Iris pigment epithelial cell (primary cell): ENCODE measurements around the gene EGLN3.

ENCODE experiments used
- DNase-seq: peaks from one replicate; pipeline ENCODE4 v3.0.0-alpha.2; 2011; ENCODE audit warnings: low read depth

EGLN3 gene

DNA sequence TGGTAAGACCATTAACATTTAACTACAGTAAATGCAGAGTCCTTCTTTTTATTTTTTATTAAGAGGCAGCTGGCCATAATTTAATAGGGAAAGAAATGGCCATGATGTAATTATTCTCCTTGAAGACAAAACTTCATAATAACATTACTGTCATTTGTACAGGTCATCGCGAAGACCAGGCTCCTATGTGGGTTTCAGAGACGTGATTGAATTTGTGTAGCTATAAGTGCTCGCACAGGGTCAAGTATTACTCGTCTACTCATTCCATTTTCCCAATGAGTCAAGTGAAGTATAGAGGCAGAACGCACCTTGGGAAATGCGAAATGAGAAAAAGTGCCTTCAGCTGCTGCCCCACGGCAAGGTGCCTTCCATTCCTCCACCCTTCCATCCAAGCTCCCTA lies 40.4 kb downstream of the EGLN3 start:
- DNase-seq = no peak

DNA sequence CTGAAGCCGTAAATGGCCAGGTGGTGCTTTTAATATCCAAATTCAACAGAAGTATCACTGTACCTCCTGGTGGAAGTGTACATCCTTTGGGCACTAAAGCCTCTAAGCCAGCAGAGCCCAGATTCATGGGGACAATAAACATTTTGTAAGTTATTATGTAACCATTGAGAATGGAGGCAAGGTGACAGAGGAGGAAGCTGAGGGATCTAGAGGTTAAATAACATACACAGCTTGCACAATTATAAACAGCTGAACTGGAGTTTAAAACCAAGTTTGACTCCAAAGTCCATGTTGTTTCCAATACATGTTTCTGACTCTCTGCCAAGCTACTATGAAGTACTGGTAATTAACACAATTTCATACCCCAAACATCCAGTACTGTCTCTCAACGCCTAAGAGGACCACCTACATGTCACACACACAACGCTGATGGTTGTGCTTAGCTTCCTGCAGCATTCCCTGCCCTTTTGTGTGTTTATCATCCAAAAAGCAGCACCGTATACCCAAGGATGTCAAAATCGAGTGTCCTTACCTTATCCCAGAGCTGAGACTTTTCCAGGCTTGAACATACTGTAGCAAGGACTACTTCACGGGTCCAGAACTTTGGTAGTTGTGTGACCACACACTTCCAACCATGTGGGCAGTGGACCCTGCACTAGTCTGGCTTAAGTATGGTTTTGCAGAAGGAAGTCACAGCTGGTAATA lies 41.3 kb downstream of the EGLN3 start:
- no peak for DNase-seq

DNA sequence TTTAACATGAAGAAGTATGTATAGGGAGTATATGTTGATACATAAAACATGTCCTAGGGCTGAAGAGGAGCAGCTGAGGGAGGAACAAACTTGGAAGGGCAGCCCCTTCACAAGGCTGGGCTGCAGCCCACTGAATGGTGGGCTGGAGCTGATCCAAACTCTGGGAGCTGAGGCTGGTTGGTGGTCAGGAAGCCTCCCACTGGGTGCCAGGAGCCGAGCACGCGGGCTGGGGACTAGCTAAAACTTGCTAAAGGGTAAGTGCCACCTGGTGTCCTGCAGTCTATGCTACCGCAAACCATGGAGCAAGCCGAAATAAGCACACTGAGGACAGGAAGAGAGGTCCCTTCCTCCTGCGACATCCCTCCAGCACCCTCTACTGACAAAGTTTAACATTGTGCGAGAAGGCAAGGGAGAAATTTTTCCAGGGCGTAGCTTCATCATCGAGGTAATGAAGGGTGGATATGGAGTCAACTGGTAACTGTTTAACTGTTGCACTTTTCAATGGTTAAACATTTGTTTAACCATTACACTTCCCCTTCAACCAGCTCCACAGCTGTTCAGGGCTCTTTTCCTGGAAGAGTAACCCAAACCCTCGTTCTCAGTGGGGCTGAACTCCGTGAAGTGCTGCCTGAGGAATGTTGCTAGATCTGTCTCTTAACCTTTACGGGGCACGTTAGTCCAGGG lies 42.2 kb downstream of the EGLN3 start:
- no peak for DNase-seq

DNA sequence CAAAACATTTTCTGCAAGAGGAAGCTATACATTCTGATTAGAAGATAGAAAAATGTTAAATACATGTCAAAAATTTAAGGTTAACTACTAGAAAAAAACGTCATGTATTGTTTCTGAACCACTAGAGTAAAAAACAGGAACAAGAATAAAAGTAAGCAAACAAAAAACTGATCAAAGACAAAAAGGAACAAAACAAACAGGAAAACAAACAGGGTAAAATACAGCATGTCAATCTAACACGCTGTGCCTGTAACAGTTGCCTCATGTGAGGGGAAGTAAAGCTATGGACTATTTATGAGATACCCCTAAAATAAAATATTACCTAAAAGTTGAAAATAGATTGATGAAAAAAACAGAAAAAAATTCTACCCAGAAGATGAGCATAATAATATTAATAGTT lies 43.9 kb downstream of the EGLN3 start:
- no peak for DNase-seq

DNA sequence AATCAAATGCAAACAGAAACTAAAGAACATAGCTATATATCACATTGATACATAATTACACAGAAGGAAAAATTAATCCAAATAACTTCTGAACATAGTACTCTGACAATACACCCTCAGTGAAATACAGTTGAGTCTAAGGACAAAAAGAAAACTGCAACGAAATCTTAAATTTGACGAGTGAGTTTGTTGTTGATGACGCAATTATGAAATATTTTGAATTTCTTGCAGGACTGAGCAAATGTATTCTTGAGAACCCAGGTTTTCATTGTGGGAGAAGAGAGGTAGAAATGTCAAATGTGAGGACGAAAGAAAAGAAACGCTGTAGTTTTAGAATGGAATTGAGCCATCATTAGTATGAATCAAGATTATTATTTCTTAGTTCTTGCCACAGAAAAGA lies 46.3 kb downstream of the EGLN3 start:
- DNase-seq = no peak

DNA sequence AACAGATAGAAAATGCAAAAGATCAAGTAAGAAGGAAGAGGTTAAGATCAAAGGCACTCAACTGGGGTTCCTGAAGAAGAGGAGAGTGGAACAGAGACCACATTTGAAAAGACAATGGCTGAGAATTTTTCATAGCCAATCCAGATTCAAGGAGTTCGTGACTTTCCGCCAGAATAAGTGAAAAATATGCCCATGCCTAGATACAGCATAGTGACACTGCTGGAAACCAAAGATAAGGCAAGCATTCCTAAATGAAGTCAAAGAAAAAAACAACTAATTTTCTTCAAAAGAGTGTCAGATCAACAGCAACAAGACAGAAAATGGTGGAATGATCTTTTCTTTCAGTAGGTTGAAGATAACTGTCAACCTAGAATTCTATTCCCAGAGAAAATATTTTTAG lies 47.5 kb downstream of the EGLN3 start:
- DNase-seq = no peak

DNA sequence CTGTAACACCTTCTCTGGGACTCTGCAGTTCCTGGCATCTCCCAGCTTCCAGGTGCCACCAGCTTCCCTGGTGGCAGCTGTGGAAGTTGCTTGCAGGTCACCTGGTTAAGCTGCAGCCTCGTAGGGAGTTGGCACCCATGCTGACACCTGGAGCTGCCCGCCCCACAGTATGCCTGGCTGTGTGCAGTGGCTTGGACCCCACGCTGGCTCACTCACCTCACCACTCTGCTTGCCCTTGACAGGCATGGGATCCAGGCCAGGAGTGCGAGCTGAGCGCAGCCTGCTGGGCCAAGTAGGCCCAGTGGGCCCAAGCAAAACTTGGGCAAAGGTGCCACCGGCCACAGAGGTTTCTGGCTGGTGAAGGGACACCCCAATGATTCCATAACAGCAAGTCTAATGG lies 48.5 kb downstream of the EGLN3 start:
- no peak for DNase-seq

DNA sequence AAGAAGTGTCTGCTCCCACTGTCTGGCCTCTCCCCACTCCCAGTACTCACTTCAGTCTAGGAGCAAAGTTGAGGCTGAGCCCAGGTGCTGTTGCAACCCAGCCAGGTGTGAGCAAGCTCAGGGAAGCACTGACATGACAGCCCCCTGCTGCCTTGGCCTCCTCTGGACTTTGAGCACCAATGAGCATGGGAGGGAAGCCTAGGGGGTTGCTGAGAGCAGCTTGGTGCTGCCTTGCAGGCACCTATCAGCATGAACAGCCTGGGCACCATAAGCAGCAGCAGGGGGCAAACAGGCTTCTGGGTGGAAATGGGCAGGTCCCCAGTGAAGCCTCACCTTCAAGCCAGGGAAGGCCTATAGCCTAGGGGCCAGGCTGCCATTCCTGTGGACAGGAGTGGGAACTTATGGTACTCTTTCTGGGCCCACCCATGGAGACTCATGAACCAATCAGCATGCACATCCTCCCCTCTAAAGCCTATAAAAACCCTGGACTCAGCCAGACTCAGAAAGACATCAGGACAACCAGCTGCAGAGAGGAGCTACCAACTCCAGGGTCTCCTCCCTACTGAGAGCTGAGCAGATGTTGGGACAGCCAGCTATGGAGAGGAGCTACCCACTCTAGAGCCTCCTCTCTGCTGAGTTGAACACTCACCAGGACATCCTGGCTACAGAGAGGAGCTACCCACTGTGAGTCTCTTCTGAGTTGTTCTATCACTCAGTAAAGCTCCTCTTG lies 49.3 kb downstream of the EGLN3 start:
- DNase-seq = no peak

DNA sequence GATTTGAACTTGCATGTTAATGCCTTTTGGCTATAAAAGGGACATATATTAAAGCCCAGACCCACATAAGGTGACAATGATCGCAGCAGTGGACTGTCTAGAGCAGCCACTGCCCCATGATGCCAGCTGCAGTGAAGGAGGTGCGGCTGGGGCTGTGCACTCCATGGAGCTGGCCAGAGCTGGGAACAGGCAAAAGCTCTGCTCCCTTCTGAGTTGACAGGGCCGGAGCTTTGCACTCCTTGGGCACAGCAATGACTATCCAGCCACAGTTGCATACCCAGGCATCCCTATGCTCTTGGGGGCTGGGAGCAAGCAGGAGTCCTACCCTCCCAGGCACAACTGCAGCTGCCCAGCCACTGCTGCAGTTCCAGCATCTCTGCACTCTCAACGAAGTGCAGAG lies 50.2 kb downstream of the EGLN3 start:
- DNase-seq = no peak

DNA sequence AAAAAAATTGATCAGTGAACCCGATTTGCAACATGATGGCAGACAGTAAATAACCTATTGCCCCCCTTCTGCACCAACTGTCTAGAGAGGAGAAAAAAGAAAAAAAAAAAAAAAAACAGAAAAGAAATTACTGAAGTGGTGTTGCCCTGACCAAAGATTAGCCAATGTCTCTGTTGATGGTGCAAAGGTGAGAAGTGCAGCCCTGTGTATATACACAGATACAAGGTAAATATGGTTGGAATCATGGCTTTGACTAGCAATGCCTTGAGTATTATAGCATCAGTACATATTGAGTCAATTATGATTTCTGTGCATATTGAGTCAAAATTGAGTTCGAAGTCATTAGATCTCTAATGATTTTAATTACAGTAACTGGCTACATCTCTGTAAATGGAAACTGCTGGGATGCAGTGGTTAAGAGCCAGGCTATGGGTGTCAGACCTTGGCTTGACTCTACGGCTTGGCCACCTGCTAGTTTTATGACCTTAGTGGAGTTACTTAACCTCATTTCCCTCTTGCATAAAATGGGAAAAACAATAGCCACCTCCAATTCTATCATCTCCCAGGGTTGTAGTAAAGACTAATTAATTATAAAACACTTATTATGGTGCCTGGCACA lies 51.0 kb downstream of the EGLN3 start:
- DNase-seq = no peak

DNA sequence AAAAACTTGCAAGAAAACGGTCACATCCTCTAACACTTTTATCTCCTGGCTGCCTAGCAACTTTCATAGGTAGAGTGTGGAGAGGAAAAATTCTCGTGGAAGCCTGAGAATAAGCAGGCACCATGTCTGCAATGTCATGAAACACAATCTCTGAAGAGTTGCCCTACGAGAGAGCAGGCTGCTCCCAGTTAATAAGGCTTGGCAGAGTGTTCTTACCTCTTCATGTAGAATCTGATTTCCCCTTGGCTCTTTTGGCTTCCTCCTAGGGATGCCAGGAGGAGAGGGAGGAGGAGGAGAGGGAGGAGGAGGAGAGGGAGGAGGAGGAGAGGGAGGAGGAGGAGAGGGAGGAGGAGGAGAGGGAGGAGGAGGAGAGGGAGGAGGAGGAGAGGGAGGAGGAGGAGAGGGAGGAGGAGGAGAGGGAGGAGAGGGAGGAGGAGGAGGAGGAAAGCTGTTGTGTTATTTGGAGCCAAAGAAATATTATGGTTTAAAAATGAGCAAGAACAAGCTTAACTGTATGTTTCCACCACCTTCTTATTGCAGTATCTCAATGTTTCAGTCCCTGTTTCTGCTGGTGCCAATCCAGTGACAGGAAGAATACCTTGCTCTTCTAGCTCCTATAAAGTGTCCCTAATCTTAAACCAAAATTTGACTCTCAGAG lies 52.9 kb downstream of the EGLN3 start:
- DNase-seq = no peak

DNA sequence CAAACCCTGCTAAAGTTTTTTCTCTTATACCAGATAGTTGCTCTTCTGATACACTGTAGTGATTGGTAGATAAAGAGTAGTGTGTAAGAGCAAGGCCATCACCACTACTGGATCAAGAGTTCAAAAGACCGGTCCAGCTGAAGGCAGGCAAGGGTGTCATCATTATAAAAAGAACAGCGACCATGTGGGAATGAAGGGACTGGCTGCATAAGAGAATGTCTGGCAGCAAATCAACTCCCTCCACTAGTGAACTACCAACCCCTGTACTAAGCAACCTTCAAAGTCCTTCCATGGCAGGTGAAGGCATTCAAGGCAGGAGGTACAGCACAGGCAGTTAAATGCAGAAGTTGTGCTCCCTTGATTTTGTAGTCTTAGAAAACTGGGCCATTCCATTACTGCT lies 53.5 kb downstream of the EGLN3 start:
- no peak for DNase-seq

DNA sequence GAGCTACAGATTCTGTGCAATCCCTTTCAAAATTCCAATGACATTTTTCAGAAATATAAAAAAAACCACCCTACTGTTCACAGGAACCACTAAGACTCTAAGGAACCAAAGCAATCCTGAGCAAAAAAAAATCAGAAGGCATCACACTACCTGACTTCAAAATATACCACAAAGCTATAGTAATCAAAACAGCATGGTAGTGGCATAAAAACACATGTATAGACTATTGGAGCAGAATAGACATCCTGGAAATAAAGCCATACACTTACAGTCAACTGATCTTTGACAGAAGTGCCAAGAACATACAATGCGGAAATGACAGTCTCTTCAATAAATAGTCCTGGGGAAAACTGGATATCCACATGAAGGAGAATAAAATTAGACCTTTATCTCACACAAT lies 56.5 kb downstream of the EGLN3 start:
- no peak for DNase-seq

DNA sequence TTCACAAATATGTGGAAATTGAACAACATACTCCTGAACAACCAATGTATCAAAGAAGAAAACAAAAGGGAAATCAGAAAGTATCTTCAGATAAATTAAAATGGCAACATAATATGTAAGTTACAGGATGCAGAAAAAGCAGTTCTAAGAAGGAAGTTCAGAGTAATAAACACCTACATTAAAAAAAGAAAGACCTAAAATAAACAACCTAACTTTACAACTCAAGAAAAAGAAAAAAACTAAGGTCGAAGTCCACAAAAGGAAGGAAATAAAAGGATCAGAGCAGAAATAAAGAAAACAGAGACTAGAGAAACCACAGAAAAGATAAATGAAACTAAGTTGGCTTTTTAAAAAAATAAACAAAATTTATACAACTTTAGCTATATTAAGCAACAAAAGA lies 59.2 kb downstream of the EGLN3 start:
- no peak for DNase-seq

DNA sequence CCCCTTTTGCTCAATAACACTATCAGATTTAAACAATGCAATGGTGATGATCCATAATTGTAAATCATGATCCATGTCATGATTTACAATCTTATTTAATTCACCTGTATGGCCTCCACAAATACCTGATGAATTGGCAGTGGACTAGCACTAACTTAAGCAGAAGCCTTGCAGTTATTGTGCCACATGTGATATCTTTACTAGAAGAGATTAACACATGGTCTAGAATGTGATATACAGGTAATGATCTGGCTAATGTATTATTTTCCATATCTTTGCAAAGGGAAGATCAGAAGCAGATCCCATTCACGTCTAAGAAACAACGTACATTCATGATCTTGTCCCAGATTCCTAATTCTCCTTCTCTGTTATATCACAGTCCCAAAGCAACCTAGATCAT lies 66.0 kb downstream of the EGLN3 start:
- no peak for DNase-seq

DNA sequence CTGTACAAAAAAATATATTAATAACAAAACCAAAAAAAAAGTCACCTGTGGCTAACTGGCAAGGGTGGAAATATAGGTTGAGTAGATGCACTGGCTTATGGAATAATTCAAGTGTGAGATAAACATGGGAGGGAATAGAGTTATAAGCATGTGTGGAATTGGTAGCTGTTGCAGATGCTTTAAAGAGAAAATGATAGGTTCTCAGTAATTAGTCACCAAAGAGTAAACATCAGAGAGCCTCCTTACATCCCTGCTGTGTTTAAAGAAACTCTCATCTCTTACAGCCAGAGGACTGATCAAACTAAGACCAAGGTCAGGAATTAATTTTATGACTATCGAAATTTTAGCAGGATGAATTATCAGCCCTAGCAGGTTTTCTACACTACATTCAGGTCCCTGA lies 70.5 kb downstream of the EGLN3 start:
- DNase-seq = no peak

DNA sequence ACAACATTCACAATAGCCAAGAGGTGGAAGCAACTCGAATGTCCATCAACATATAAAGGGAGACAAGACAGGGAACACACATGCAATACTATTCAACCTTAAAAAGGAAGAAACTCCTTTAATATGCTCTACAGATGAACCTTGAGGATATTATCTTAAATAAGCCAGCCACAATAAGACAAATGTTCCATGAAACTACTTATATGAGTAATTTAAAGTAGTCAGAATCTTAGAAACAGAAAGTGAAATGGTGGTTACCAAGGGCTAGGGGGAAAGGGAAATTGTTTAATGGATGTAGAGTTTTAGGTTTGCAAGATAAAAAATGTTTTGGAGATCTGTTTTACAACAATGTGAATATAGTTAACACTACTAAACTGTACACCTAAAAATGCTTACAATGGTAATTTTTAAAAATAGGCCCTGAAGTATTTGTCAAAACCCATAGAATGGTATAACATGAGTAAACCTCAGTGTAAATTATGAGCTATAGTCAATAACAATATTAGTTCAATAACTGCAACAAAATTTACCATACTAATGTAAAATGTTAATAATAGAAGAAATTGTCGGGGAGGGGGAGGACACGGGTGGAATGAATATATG lies 71.1 kb downstream of the EGLN3 start:
- DNase-seq = no peak

DNA sequence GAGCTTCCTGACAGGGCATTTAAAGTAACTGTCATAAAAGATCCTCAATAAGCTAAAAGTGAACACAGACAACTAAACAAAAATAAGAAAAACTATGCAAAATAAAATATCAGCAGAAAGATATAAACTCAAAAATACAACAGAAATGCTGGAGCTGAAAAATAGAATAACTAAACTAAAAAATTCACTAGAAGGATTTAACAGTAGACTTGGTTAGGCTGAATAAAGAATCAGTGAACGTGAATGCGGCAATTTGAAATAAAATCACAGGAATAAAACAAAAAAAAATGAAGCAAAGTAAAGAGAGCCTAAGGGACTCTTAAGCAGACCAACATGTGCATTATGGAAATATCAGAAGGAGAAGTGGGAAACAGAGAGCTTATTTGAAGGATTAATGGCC lies 74.6 kb downstream of the EGLN3 start:
- no peak for DNase-seq
